Thymus (tissue), 11 donors: ENCODE data around the gene TRHDE. TPM values are rescaled to one million over a fixed set of nuclear protein-coding genes. Genes with fewer than 3 reads are reported as not detected.
A peak's percentile ranks its signal among the peaks of the same experiment; 100 is the strongest.
"Not testable (repeated sequence)": the region's sequence is repeated elsewhere in the genome, so short reads cannot be mapped to it uniquely, and the experiment has no call there.

ENCODE experiments used
- DNase-seq, 9 donors: peaks; one replicate each; pipeline ENCODE4 v3.0.0-alpha.2; 2013; ENCODE audit warnings: low spot score in 9 of 9, low read depth in 6 of 9, missing footprints in 1 of 9
- H3K27ac ChIP-seq, 2 donors: one replicate each; pipeline ENCODE4 v1.5.1; 2013; ENCODE audit warnings: control low read depth in 1 of 2, low read depth in 1 of 2, low read length in 1 of 2, mild to moderate bottlenecking in 1 of 2, moderate library complexity in 1 of 2
- H3K27me3 ChIP-seq, 2 donors: one replicate each; pipeline ENCODE4 v1.5.1; 2013; ENCODE audit warnings: low read length in 1 of 2; ENCODE audit not compliant: control insufficient read depth in 2 of 2, insufficient read depth in 1 of 2
- H3K36me3 ChIP-seq, 2 donors: one replicate each; pipeline ENCODE4 v1.5.1; 2013; ENCODE audit warnings: low read length in 1 of 2, mild to moderate bottlenecking in 1 of 2, moderate library complexity in 1 of 2; ENCODE audit not compliant: control insufficient read depth in 2 of 2, insufficient read depth in 2 of 2
- H3K4me1 ChIP-seq, 2 donors: one replicate each; pipeline ENCODE4 v1.5.1; 2013; ENCODE audit warnings: low read length in 2 of 2; ENCODE audit not compliant: control insufficient read depth in 2 of 2, insufficient read depth in 2 of 2
- H3K4me3 ChIP-seq, 2 donors: one replicate each; pipeline ENCODE4 v1.5.1; 2013; ENCODE audit warnings: low read length in 2 of 2, control low read depth in 1 of 2, mild to moderate bottlenecking in 1 of 2
- H3K9me3 ChIP-seq, 2 donors: one replicate each; pipeline ENCODE4 v1.5.1; 2013; ENCODE audit warnings: low read length in 1 of 2, mild to moderate bottlenecking in 1 of 2; ENCODE audit not compliant: control insufficient read depth in 2 of 2, insufficient read depth in 1 of 2
- WGBS: extraction: QIAGEN DNeasy Blood & Tissue Kit; methylation state at CpG from one replicate; pipeline ENCODE4 v1.1.7; 2013; 5-methylcytosine and 5-hydroxymethylcytosine counted together
- polyA plus RNA-seq: library from polyadenylated mRNA; stranded (reverse); fragments of 200-250 nt; gene quantifications from one replicate; pipeline ENCODE4 v1.2.3, GENCODE V29; 2013
- total RNA-seq: library from RNA; stranded (reverse); fragments of 120-200 nt; gene quantifications from one replicate; pipeline ENCODE4 v1.2.4, GENCODE V29; 2013
- donor health status: healthy.

TRHDE gene
- total and polyA plus RNA-seq, 2 donors: 0.18 to 0.42 TPM

GRCh38 chr12:72610854-72611358 is 338.7 kb downstream of the TRHDE start:
- H3K27ac ChIP-seq: no peak overlapping the region
- DNase-seq: no peak
- H3K36me3 ChIP-seq: no peaks in the 10 kb centered on the region
- H3K4me3 ChIP-seq: no peak overlapping the region
- 86% methylated on average over 1 of the region's 1 CpG for WGBS
- H3K27me3 ChIP-seq: no peaks in the 10 kb centered on the region
- no peaks in the 10 kb centered on the region for H3K4me1 ChIP-seq
- no peaks in the 10 kb centered on the region for H3K9me3 ChIP-seq

- Histone ChIP-seq H3K9me3 (no peaks in the 10 kb centered on the region), H3K27ac (no peak overlapping the region), H3K27me3 (no peaks in the 10 kb centered on the region), H3K4me1 (no peaks in the 10 kb centered on the region), H3K36me3 (no peaks in the 10 kb centered on the region), H3K4me3 (no peak overlapping the region)
- no peak for DNase-seq
- WGBS: 66% methylated on average over 2 of the region's 2 CpGs
These were observed 340.0 kb downstream of the TRHDE start for GRCh38 chr12:72612171-72612570.

GRCh38 chr12:72618764-72619163 is 346.6 kb downstream of the TRHDE start:
- Histone ChIP-seq H3K27ac (no peak overlapping the region), H3K9me3 (no peaks in the 10 kb centered on the region), H3K27me3 (no peaks in the 10 kb centered on the region), H3K4me3 (no peak overlapping the region), H3K4me1 (no peaks in the 10 kb centered on the region), H3K36me3 (no peaks in the 10 kb centered on the region)
- no peak for DNase-seq
- WGBS: 95% methylated on average over 6 of the region's 6 CpGs

- H3K36me3 ChIP-seq: no peaks in the 10 kb centered on the region
- no peaks in the 10 kb centered on the region for H3K4me1 ChIP-seq
- no peaks in the 10 kb centered on the region for H3K27me3 ChIP-seq
- no peak overlapping the region for H3K4me3 ChIP-seq
- H3K27ac ChIP-seq: no peak overlapping the region
- no peak for DNase-seq
- 77% methylated on average over 3 of the region's 3 CpGs for WGBS
- no peaks in the 10 kb centered on the region for H3K9me3 ChIP-seq
These were observed 350.4 kb downstream of the TRHDE start for GRCh38 chr12:72622556-72622955.

- no peaks in the 10 kb centered on the region for H3K36me3 ChIP-seq
- H3K9me3 ChIP-seq: no peaks in the 10 kb centered on the region
- H3K27ac ChIP-seq: no peak overlapping the region
- no peaks in the 10 kb centered on the region for H3K4me1 ChIP-seq
- 92% methylated on average over 4 of the region's 4 CpGs for WGBS
- no peak overlapping the region for H3K4me3 ChIP-seq
- no peak for DNase-seq
- no peaks in the 10 kb centered on the region for H3K27me3 ChIP-seq
These were observed 359.9 kb downstream of the TRHDE start for GRCh38 chr12:72631926-72632685.

GRCh38 chr12:72642706-72643105 is 370.5 kb downstream of the TRHDE start:
- H3K27me3 ChIP-seq: no peaks in the 10 kb centered on the region
- H3K27ac ChIP-seq: no peak overlapping the region
- no peaks in the 10 kb centered on the region for H3K36me3 ChIP-seq
- WGBS: 93% methylated on average over 2 of the region's 2 CpGs
- H3K4me3 ChIP-seq: no peak overlapping the region
- DNase-seq: no peak
- H3K9me3 ChIP-seq: peaks cover 0 to 3% of the 10 kb centered on the region in 2 donors
- H3K4me1 ChIP-seq: no peaks in the 10 kb centered on the region

- H3K4me1 ChIP-seq: no peaks in the 10 kb centered on the region
- peak in 1 of 9 donors; percentile 0 for DNase-seq
- H3K9me3 ChIP-seq: peaks cover 0 to 3% of the 10 kb centered on the region in 2 donors
- no peak overlapping the region for H3K27ac ChIP-seq
- no peaks in the 10 kb centered on the region for H3K27me3 ChIP-seq
- no peak overlapping the region for H3K4me3 ChIP-seq
- H3K36me3 ChIP-seq: no peaks in the 10 kb centered on the region
These were observed 375.0 kb downstream of the TRHDE start for GRCh38 chr12:72647139-72647538.

GRCh38 chr12:72658615-72659014 is 386.4 kb downstream of the TRHDE start:
- Histone ChIP-seq H3K4me1 (no peaks in the 10 kb centered on the region), H3K4me3 (no peak overlapping the region), H3K27me3 (no peaks in the 10 kb centered on the region), H3K9me3 (no peaks in the 10 kb centered on the region), H3K27ac (no peak overlapping the region), H3K36me3 (no peaks in the 10 kb centered on the region)
- DNase-seq: no peak

- not testable (repeated sequence) for DNase-seq, H3K27me3 ChIP-seq
- 94% methylated on average over 7 of the region's 7 CpGs for WGBS
These were observed 388.0 kb downstream of the TRHDE start for GRCh38 chr12:72660174-72660573.

More at GRCh38 chr12:72660174-72660573, 388.0 kb downstream of the TRHDE start:
- not testable (repeated sequence) for H3K9me3 ChIP-seq, H3K27ac ChIP-seq, H3K4me3 ChIP-seq, H3K36me3 ChIP-seq, H3K4me1 ChIP-seq
